Upper lobe of left lung (tissue), 6 donors: ENCODE results near the gene LIME1. TPM values are rescaled to one million over a fixed set of nuclear protein-coding genes. Genes with fewer than 3 reads are reported as not detected.
A peak's percentile ranks its signal among the peaks of the same experiment; 100 is the strongest.

Experiments
- ATAC-seq, 2 donors: fragments of 200-7000 bp; cut with Tn5 transposase; one replicate each; pipeline ENCODE4 v1.9.1; 2022; ENCODE audit warnings: mild to moderate bottlenecking in 2 of 2, moderate library complexity in 2 of 2; ENCODE audit not compliant: low FRiP score in 2 of 2
- DNase-seq, 2 donors: peaks; one replicate each; pipeline ENCODE4 v3.0.0-alpha.2; 2019 to 2020
- H3K27ac ChIP-seq, 4 donors: fragments of 200-600 bp; sonication (generic); one replicate each; pipeline ENCODE4 v1.5.1; 2016 to 2019
- H3K27me3 ChIP-seq, 4 donors: fragments of 200-600 bp; sonication (generic); one replicate each; pipeline ENCODE4 v1.5.1; 2017 to 2019
- H3K36me3 ChIP-seq, 4 donors: fragments of 200-600 bp; sonication (generic); one replicate each; pipeline ENCODE4 v1.5.1; 2016 to 2019
- H3K4me1 ChIP-seq, 4 donors: fragments of 200-600 bp; sonication (generic); one replicate each; pipeline ENCODE4 v1.5.1; 2018 to 2019
- H3K4me3 ChIP-seq, 4 donors: fragments of 200-600 bp; sonication (generic); one replicate each; pipeline ENCODE4 v1.5.1; 2017 to 2019; ENCODE audit warnings: mild to moderate bottlenecking in 2 of 4, moderate library complexity in 1 of 4
- H3K9me3 ChIP-seq, 4 donors: fragments of 200-600 bp; sonication (generic); one replicate each; pipeline ENCODE4 v1.5.1; 2018 to 2019
- CTCF ChIP-seq, 6 experiments: fragments of 450-650 bp in 4 of 6; fragments of 200-600 bp in 2 of 6; sonication (generic) in 2 of 6; IDR thresholded peaks; one replicate each; pipeline ENCODE4 v1.5.1; 2016 to 2019; ENCODE audit warnings: antibody characterized with exemption in 6 of 6
- EP300 ChIP-seq, 4 donors: sonication (generic); formaldehyde crosslinking; IDR thresholded peaks; one replicate each; pipeline ENCODE4 v1.5.1; 2017; ENCODE audit warnings: antibody characterized with exemption in 4 of 4, control low read depth in 2 of 4
- POLR2A ChIP-seq, 4 donors: fragments of 450-650 bp; IDR thresholded peaks; one replicate each; pipeline ENCODE4 v1.5.1; 2016 to 2017; ENCODE audit warnings: antibody characterized with exemption in 4 of 4, mild to moderate bottlenecking in 2 of 4
- POLR2AphosphoS5 ChIP-seq, 2 donors: sonication (generic); formaldehyde crosslinking; IDR thresholded peaks; one replicate each; pipeline ENCODE4 v1.5.1; 2017; ENCODE audit warnings: antibody characterized with exemption in 2 of 2
- WGBS, 2 donors: methylation state at CpG; one replicate each; pipeline ENCODE4 v1.1.5; 2017 to 2018; 5-methylcytosine and 5-hydroxymethylcytosine counted together
- total RNA-seq, 6 donors: library from RNA; depleted of rRNA in 4 of 6; stranded (reverse); fragments of >200 nt in 4 of 6; gene quantifications; one replicate each; pipeline versions ENCODE4 v1.1.0 to v1.2.1, GENCODE V29; 2016 to 2021
- donor health status: DM: no; HTN: no; CAD: no; lungs with moderate emphysema.
- donor health status: DM: no; HTN: yes; CAD: no; lungs with severe emphysema.

Gene LIME1
- total RNA-seq, result 10 to 100 TPM; 12.4 to 51.3 (median 15.3) TPM

- 78 to 85% methylated on average over 6 to 31 of the region's 31 CpGs for WGBS, 2 donors
- Histone ChIP-seq H3K36me3 (peaks cover 0 to 34% (median 32%) of the 10 kb centered on the region in 4 donors), H3K27ac (peak within 1 kb of the TSS; percentile 18 to 87 (median 64)), H3K27me3 (no peaks in the 10 kb centered on the region), H3K9me3 (no peaks in the 10 kb centered on the region), H3K4me3 (peak within 1 kb of the TSS in 3 of 4 donors; percentile 36 to 70 (median 59)), H3K4me1 (peaks cover 29 to 47% (median 31%) of the 10 kb centered on the region in 4 donors)
- peak in 1 of 2 donors; percentile 84 for DNase-seq
- TF ChIP-seq CTCF (IDR thresholded peaks at IDR 0.05) (no peak), POLR2A (IDR thresholded peaks at IDR 0.05) (no peak), POLR2AphosphoS5 (IDR thresholded peaks at IDR 0.05) (no peak), EP300 (IDR thresholded peaks at IDR 0.05) (no peak)
- ATAC-seq, result no peak
Measured at GRCh38 chr20:63735859-63736718, at the start of gene LIME1. TSS of gene LIME1 (plus strand) at chr20:63736664. CDS start at chr20:63737550, 886 bp downstream.

GRCh38 chr20:63687419-63688178 is 48.9 kb upstream of the LIME1 start:
- Histone ChIP-seq H3K27ac (peak overlapping the region; percentile 90 to 96 (median 91)), H3K27me3 (no peaks in the 10 kb centered on the region), H3K4me1 (peaks cover 49 to 57% (median 53%) of the 10 kb centered on the region in 4 donors), H3K4me3 (peak overlapping the region in 1 of 4 donors; percentile 21), H3K9me3 (no peaks in the 10 kb centered on the region), H3K36me3 (peaks cover 0 to 9% (median 0%) of the 10 kb centered on the region in 4 donors)
- peak in 1 of 2 donors; percentile 86 for DNase-seq
- WGBS, 2 donors, result 92% methylated on average over 26 of the region's 29 CpGs; no CpG with 5 or more reads in 1 of the 2 donors
- ATAC-seq, result no peak
- TF ChIP-seq EP300 (IDR thresholded peaks at IDR 0.05) (no peak), POLR2A (IDR thresholded peaks at IDR 0.05) (no peak), CTCF (IDR thresholded peaks at IDR 0.05) (no peak), POLR2AphosphoS5 (IDR thresholded peaks at IDR 0.05) (no peak)

GRCh38 chr20:63688228-63689045 is 48.0 kb upstream of the LIME1 start:
- H3K9me3 ChIP-seq, result no peaks in the 10 kb centered on the region
- peaks cover 51 to 63% (median 56%) of the 10 kb centered on the region in 4 donors for H3K4me1 ChIP-seq
- peak in 1 of 2 donors; percentile 78 for DNase-seq
- 69 to 73% methylated on average over 13 to 29 of the region's 31 CpGs for WGBS, 2 donors
- H3K27me3 ChIP-seq, result no peaks in the 10 kb centered on the region
- TF ChIP-seq EP300 (IDR thresholded peaks at IDR 0.05), result peak in 2 of 4 donors; percentile 14 to 34
- TF ChIP-seq POLR2A (IDR thresholded peaks at IDR 0.05), result no peak
- no peak for ATAC-seq
- H3K36me3 ChIP-seq, result peaks cover 0 to 9% (median 0%) of the 10 kb centered on the region in 4 donors
- no peak overlapping the region for H3K4me3 ChIP-seq
- peak overlapping the region; percentile 90 to 96 (median 91) for H3K27ac ChIP-seq

- peak in 1 of 2 donors; percentile 89 for DNase-seq
- no peaks in the 10 kb centered on the region for H3K27me3 ChIP-seq
- H3K36me3 ChIP-seq, result peaks cover 0 to 17% (median under 1%) of the 10 kb centered on the region in 4 donors
- H3K9me3 ChIP-seq, result no peaks in the 10 kb centered on the region
- no peak overlapping the region for H3K4me3 ChIP-seq
- peaks cover 51 to 63% (median 56%) of the 10 kb centered on the region in 4 donors for H3K4me1 ChIP-seq
- 95 to 96% methylated on average over 9 to 44 of the region's 44 CpGs for WGBS, 2 donors
- H3K27ac ChIP-seq, result peak overlapping the region; percentile 90 to 96 (median 91)
- no peak for ATAC-seq
- TF ChIP-seq POLR2AphosphoS5 (IDR thresholded peaks at IDR 0.05), result no peak
- no peak for TF ChIP-seq POLR2A (IDR thresholded peaks at IDR 0.05)
- TF ChIP-seq CTCF (IDR thresholded peaks at IDR 0.05), result no peak
- no peak for TF ChIP-seq EP300 (IDR thresholded peaks at IDR 0.05)
Measured at GRCh38 chr20:63689046-63690002, 47.1 kb upstream of the LIME1 start.
